Endothelial cell of umbilical vein (primary cell): ENCODE results near the gene KIF26B. TPM values are rescaled to one million over a fixed set of nuclear protein-coding genes. Genes with fewer than 3 reads are reported as not detected.

Experiments used
- BruUV-seq: library from RNA; stranded (reverse); fragments of 400-500 nt; replicated peaks from 2 replicates; lab custom pipeline; 2021; lab: Mats Ljungman, UMichigan
- CTCF ChIA-PET: fragments of 300-600, 350-600 bp; sonication (Branson Sonifier 250); formaldehyde crosslinking; loops from one replicate; lab custom pipeline; 2021; ENCODE audit warnings: antibody characterized with exemption, inconsistent platforms; lab: Charles Lee
- POLR2A ChIA-PET: fragments of 300-600, 350-600 bp; sonication (Branson Sonifier 250); formaldehyde crosslinking; loops from one replicate; lab custom pipeline; 2021; ENCODE audit warnings: antibody characterized with exemption, inconsistent platforms; lab: Charles Lee
- DNase-seq: peaks from one replicate; pipeline ENCODE4 v3.0.0-alpha.2; 2011; ENCODE audit warnings: low read depth, low spot score
- FAIRE-seq: peaks from 2 replicates; lab custom pipeline; 2011; peaks lifted over from hg19 to GRCh38; lab: Jason Lieb, UNC
- H2AFZ ChIP-seq: 2 replicates; pipeline ENCODE4 v1.6.0; 2012; ENCODE audit warnings: low read depth, low read length, control low read depth, inconsistent platforms
- H3K27ac ChIP-seq: 2 replicates; pipeline ENCODE4 v1.5.1; 2011; ENCODE audit warnings: low read depth, mild to moderate bottlenecking, control low read depth, low read length, moderate library complexity; ENCODE audit not compliant: insufficient read depth
- H3K27me3 ChIP-seq, 2 experiments: 2 replicates each; pipeline versions ENCODE4 v1.6.0 to v1.6.1; 2011; ENCODE audit warnings: low read length in 2 of 2, mixed read lengths in 1 of 2; ENCODE audit not compliant: control insufficient read depth in 2 of 2, insufficient read depth in 2 of 2
- H3K36me3 ChIP-seq, 2 experiments: 2 replicates in 1 of 2; 3 replicates in 1 of 2; pipeline ENCODE4 v1.5.1; 2011; ENCODE audit warnings: low read length in 2 of 2, mild to moderate bottlenecking in 1 of 2, moderate library complexity in 1 of 2; ENCODE audit not compliant: control insufficient read depth in 2 of 2, insufficient read depth in 2 of 2; ENCODE audit errors: extremely low read depth in 1 of 2
- H3K4me1 ChIP-seq: 3 replicates; pipeline ENCODE4 v1.5.1; 2011; ENCODE audit warnings: mild to moderate bottlenecking, low read length; ENCODE audit not compliant: control insufficient read depth, insufficient read depth; ENCODE audit errors: extremely low read depth
- H3K4me2 ChIP-seq: 2 replicates; pipeline ENCODE4 v1.6.1; 2011; ENCODE audit warnings: low read length, control low read depth, mixed read lengths; ENCODE audit not compliant: insufficient read depth
- H3K4me3 ChIP-seq, 3 experiments: fragments of 200-600 bp in 1 of 3; sonication (generic), shearing (Covaris generic) in 1 of 3; replicated peaks in 1 of 3; 2 replicates each; pipeline ENCODE4 v1.5.1; 2011 to 2016; ENCODE audit warnings: control low read depth in 3 of 3, low read length in 3 of 3, mild to moderate bottlenecking in 2 of 3, inconsistent platforms in 1 of 3, low read depth in 1 of 3, moderate library complexity in 1 of 3; ENCODE audit not compliant: insufficient read depth in 1 of 3
- H3K79me2 ChIP-seq: 2 replicates; pipeline ENCODE4 v1.6.0; 2012; ENCODE audit warnings: low read length, inconsistent platforms; ENCODE audit not compliant: control insufficient read depth, insufficient read depth
- H3K9ac ChIP-seq: replicated peaks from 2 replicates; pipeline ENCODE3; 2011; ENCODE audit warnings: low read length, control low read depth; ENCODE audit not compliant: insufficient read depth; ENCODE audit errors: extremely low read depth
- H3K9me1 ChIP-seq: replicated peaks from 3 replicates; pipeline ENCODE4 v1.6.0; 2011; ENCODE audit warnings: mild to moderate bottlenecking, low read length; ENCODE audit not compliant: control insufficient read depth, insufficient read depth; ENCODE audit errors: extremely low read depth
- H3K9me3 ChIP-seq: replicated peaks from 2 replicates; pipeline ENCODE4 v1.5.1; 2012; ENCODE audit warnings: low read length, inconsistent platforms; ENCODE audit not compliant: control insufficient read depth, insufficient read depth
- H4K20me1 ChIP-seq: replicated peaks from 2 replicates; pipeline ENCODE3; 2011; ENCODE audit warnings: mild to moderate bottlenecking, low read length; ENCODE audit not compliant: control insufficient read depth, insufficient read depth; ENCODE audit errors: extremely low read depth
- CTCF ChIP-seq, 2 donors: IDR thresholded peaks; 1 replicate in 1 of 2; 2 replicates in 1 of 2; pipeline ENCODE4 v1.5.1; 2011; ENCODE audit warnings: low read length in 2 of 2, mild to moderate bottlenecking in 2 of 2, moderate library complexity in 2 of 2, control low read depth in 1 of 2, inconsistent platforms in 1 of 2, low read depth in 1 of 2; ENCODE audit not compliant: insufficient read depth in 1 of 2; ENCODE audit errors: extremely low read depth in 1 of 2
- EZH2 ChIP-seq: IDR thresholded peaks from 2 replicates; pipeline ENCODE4 v1.6.1; 2012; ENCODE audit warnings: borderline replicate concordance, low read depth, mild to moderate bottlenecking, moderate library complexity, low read length, inconsistent platforms; ENCODE audit not compliant: severe bottlenecking
- FOS ChIP-seq: IDR thresholded peaks from 2 replicates; pipeline ENCODE4 v1.6.1; 2011; ENCODE audit warnings: mild to moderate bottlenecking, low read length, moderate library complexity, borderline replicate concordance; ENCODE audit not compliant: insufficient read depth
- GATA2 ChIP-seq: IDR thresholded peaks from 2 replicates; pipeline ENCODE4 v1.7.0; 2011; ENCODE audit warnings: low read depth, mild to moderate bottlenecking, moderate library complexity, mixed read lengths, low read length; ENCODE audit not compliant: insufficient read length, insufficient read depth
- JUN ChIP-seq: IDR thresholded peaks from 2 replicates; pipeline ENCODE4 v1.6.1; 2011; ENCODE audit warnings: borderline replicate concordance, low read depth; ENCODE audit not compliant: insufficient read length, insufficient read depth
- MAX ChIP-seq: IDR thresholded peaks from 2 replicates; pipeline ENCODE4 v1.6.1; 2011; ENCODE audit not compliant: insufficient read depth, insufficient read length
- MYC ChIP-seq: IDR thresholded peaks from one replicate; pipeline ENCODE4 v1.6.1; 2011; ENCODE audit warnings: mild to moderate bottlenecking, low read depth, low read length
- POLR2A ChIP-seq: IDR thresholded peaks from 2 replicates; pipeline ENCODE4 v1.6.1; 2012; ENCODE audit warnings: low read depth, mild to moderate bottlenecking, control low read depth, low read length
- POLR2AphosphoS5 ChIP-seq: IDR thresholded peaks from 2 replicates; pipeline ENCODE4 v1.6.1; 2012; ENCODE audit warnings: low read depth, mild to moderate bottlenecking, control low read depth, low read length, moderate library complexity; ENCODE audit not compliant: insufficient read depth
- dilution Hi-C: fragments of 300-500 bp; cut with MboI; formaldehyde crosslinking; loops from one replicate; pipeline ENCODE4 v1.15.0; 2019; ENCODE audit warnings: low sequenced_read_pairs; ENCODE audit not compliant: extremely low pct_ligation_motif_present
- intact Hi-C: fragments of 100-400 bp; cut with micrococcal nuclease; formaldehyde crosslinking; loops from one replicate; pipeline ENCODE4 v1.10.0; 2022
- polyA plus RNA-seq, 4 experiments: library from polyadenylated mRNA; depleted of rRNA in 3 of 4; stranded (reverse) in 3 of 4; unstranded in 1 of 4; fragments of >200 nt; gene quantifications; 2 replicates each; pipeline versions ENCODE4 v1.2.1 to v1.2.3, GENCODE V29; 2011 to 2012; ENCODE audit warnings: missing spikeins in 1 of 4
- total RNA-seq: library from RNA; stranded (reverse); gene quantifications from 2 replicates; pipeline ENCODE4 v1.2.3, GENCODE V29; 2021

Gene KIF26B
- total and polyA plus RNA-seq, 2 donors (not counting 3 experiments of a cell fraction or from before 2014, with no cell fraction given), result 0.04 to 0.49 TPM

- H3K9me3 ChIP-seq, result no peaks in the 10 kb centered on the region
- no peaks in the 10 kb centered on the region for H3K27me3 ChIP-seq
- no peaks in the 10 kb centered on the region for H3K79me2 ChIP-seq
- ChIA-PET CTCF (no interaction called here), POLR2A (no interaction called here)
- no peaks in the 10 kb centered on the region for H3K9me1 ChIP-seq
- no peaks in the 10 kb centered on the region for H3K36me3 ChIP-seq
- H2AFZ ChIP-seq, result no peak overlapping the region
- intact Hi-C loops, result no loop called here
- no peaks in the 10 kb centered on the region for H3K4me1 ChIP-seq
- FAIRE-seq, result no peak
- H3K27ac ChIP-seq, result no peak overlapping the region
- no peak overlapping the region for H3K4me3 ChIP-seq
- H3K4me2 ChIP-seq, result no peak overlapping the region
- dilution Hi-C loops, result no loop called here
- no peak for TF ChIP-seq POLR2AphosphoS5
- TF ChIP-seq CTCF (IDR thresholded peaks at IDR 0.05; ENCODE audit: extremely low read depth in 1 of 2, insufficient read depth in 1 of 2, low read depth in 1 of 2, low read length in 2 of 2), result no peak
- TF ChIP-seq MYC, result no peak
- TF ChIP-seq POLR2A, result no peak
- no peak for TF ChIP-seq MAX
- TF ChIP-seq GATA2, result no peak
- no peak for TF ChIP-seq FOS
- no peak for TF ChIP-seq EZH2
- no peak for TF ChIP-seq JUN
- BruUV-seq, result no TSS peak
- H4K20me1 ChIP-seq, result no peaks in the 10 kb centered on the region
- H3K9ac ChIP-seq, result no peak overlapping the region
- DNase-seq, result no peak
Observed at GRCh38 chr1:245306628-245307410, 152.0 kb downstream of the KIF26B start.
